Measurements from ENCODE around the gene FRRS1L. TPM values are rescaled to one million over a fixed set of nuclear protein-coding genes. Genes with fewer than 3 reads are reported as not detected.

Gene FRRS1L
- total RNA-seq, 1 donor from 2014 or later = not detected

GRCh38 chr9:109098171-109098959 is 68.7 kb downstream of the FRRS1L start:
- CTCF ChIA-PET = interaction anchor here (1.5 kb wide), 1 partner anchor 371 kb away, joined by 3 read pairs; no protein-coding TSS in a partner anchor
- POLR2A ChIA-PET = no interaction called here
- Mint-ChIP-seq H3K9me3 (peaks cover under 1% of the 10 kb centered on the region), H3K27me3 (no peaks in the 10 kb centered on the region), H3K27ac (peak overlapping the region; percentile 25), H3K36me3 (ENCODE audit: low read depth) (peaks cover 70% of the 10 kb centered on the region), H3K4me3 (no peak overlapping the region), H3K4me1 (peaks cover 38% of the 10 kb centered on the region)
- DNase-seq (no peak), ATAC-seq (ENCODE audit: low read depth) (no peak)
- TF ChIP-seq CTCF (IDR thresholded peaks at IDR 0.05) = no peak
- intact Hi-C loops (cut with micrococcal nuclease) = no loop called here

- H3K27me3 Mint-ChIP-seq = no peaks in the 10 kb centered on the region
- H3K27ac Mint-ChIP-seq = no peak overlapping the region
- ATAC-seq (ENCODE audit: low read depth) = no peak
- peaks cover 28% of the 10 kb centered on the region for H3K4me1 Mint-ChIP-seq
- intact Hi-C loops (cut with micrococcal nuclease) = no loop called here
- H3K4me3 Mint-ChIP-seq = no peak overlapping the region
- peaks cover 72% of the 10 kb centered on the region for H3K36me3 Mint-ChIP-seq (ENCODE audit: low read depth)
- no peak for TF ChIP-seq CTCF (IDR thresholded peaks at IDR 0.05)
- POLR2A ChIA-PET = no interaction called here
- H3K9me3 Mint-ChIP-seq = no peaks in the 10 kb centered on the region
- CTCF ChIA-PET = interaction anchor here (0.6 kb wide), 1 partner anchor 24 kb away, joined by 3 read pairs; no protein-coding TSS in a partner anchor
- DNase-seq = no peak
Observed at GRCh38 chr9:109097146-109097545, 69.9 kb downstream of the FRRS1L start.

DNA sequence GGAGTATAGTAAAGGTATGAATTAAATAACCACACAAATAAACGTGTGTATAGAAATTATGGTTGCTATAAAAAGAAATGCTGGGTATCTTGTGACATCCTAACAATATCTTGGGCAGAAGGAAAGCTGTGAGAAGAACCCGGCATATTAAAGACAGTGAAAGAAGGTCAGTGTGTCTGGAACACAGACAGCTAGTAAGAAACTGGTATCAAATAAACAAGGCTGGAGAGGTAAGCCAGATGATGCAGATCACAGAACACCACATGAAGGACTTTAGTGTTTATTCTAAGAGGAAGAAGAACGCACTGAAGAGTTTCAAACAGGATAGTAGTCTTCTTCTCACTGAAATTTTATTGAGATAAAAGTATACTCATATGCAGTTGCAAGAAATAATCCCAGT is 71.7 kb downstream of the FRRS1L start:
- no peaks in the 10 kb centered on the region for H3K27me3 Mint-ChIP-seq
- TF ChIP-seq CTCF (IDR thresholded peaks at IDR 0.05) = no peak
- ChIA-PET CTCF (no interaction called here), POLR2A (no interaction called here)
- H3K9me3 Mint-ChIP-seq = no peaks in the 10 kb centered on the region
- H3K36me3 Mint-ChIP-seq (ENCODE audit: low read depth) = peaks cover 74% of the 10 kb centered on the region
- ATAC-seq (ENCODE audit: low read depth) = no peak
- DNase-seq = no peak
- no peak overlapping the region for H3K4me3 Mint-ChIP-seq
- peaks cover 14% of the 10 kb centered on the region for H3K4me1 Mint-ChIP-seq
- intact Hi-C loops (cut with micrococcal nuclease) = no loop called here
- no peak overlapping the region for H3K27ac Mint-ChIP-seq

GRCh38 chr9:109094268-109094667 is 72.8 kb downstream of the FRRS1L start:
- Mint-ChIP-seq H3K9me3 (no peaks in the 10 kb centered on the region), H3K27ac (no peak overlapping the region), H3K27me3 (no peaks in the 10 kb centered on the region), H3K4me3 (no peak overlapping the region), H3K36me3 (ENCODE audit: low read depth) (peaks cover 78% of the 10 kb centered on the region), H3K4me1 (peaks cover 14% of the 10 kb centered on the region)
- ChIA-PET POLR2A (no interaction called here), CTCF (no interaction called here)
- intact Hi-C loops (cut with micrococcal nuclease) = no loop called here
- TF ChIP-seq CTCF (IDR thresholded peaks at IDR 0.05) = no peak
- DNase-seq = no peak
- ATAC-seq (ENCODE audit: low read depth) = no peak

DNA sequence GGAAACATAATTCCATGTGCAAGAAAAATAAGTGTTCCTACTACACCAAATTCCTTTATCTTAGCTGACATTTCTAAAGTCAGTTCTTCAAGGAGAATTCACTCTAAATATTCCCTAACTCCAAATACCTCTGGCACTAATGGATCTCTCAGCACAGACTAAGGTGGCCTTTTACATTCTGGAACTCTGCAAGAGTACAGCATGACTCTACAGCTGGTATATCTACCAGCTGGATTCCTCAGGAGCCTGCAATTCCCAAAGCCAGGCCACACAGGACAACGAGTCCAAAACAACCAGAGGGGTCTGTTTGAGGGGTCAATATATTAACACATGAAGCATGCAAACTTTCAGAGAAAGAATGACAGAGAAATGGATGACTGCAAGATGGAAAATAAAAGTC is 74.5 kb downstream of the FRRS1L start:
- TF ChIP-seq CTCF (IDR thresholded peaks at IDR 0.05) = no peak
- DNase-seq (no peak), ATAC-seq (ENCODE audit: low read depth) (no peak)
- CTCF ChIA-PET = no interaction called here
- POLR2A ChIA-PET = no interaction called here
- Mint-ChIP-seq H3K27ac (no peak overlapping the region), H3K36me3 (ENCODE audit: low read depth) (peaks cover 84% of the 10 kb centered on the region), H3K4me1 (no peaks in the 10 kb centered on the region), H3K27me3 (no peaks in the 10 kb centered on the region), H3K4me3 (no peak overlapping the region), H3K9me3 (no peaks in the 10 kb centered on the region)
- intact Hi-C loops (cut with micrococcal nuclease) = no loop called here

Measured in activated B cell treated with CpG ODN at 0.5 μM for 24 hours (primary cell).